Upper lobe of left lung (tissue), 6 donors: Measurements from ENCODE around the gene PTGER1. TPM values are rescaled to one million over a fixed set of nuclear protein-coding genes. Genes with fewer than 3 reads are reported as not detected.

Experiments used
- ATAC-seq, 2 donors: fragments of 200-7000 bp; cut with Tn5 transposase; one replicate each; pipeline ENCODE4 v1.9.1; 2022; ENCODE audit warnings: mild to moderate bottlenecking in 2 of 2, moderate library complexity in 2 of 2; ENCODE audit not compliant: low FRiP score in 2 of 2
- DNase-seq, 2 donors: peaks; one replicate each; pipeline ENCODE4 v3.0.0-alpha.2; 2019 to 2020
- H3K27ac ChIP-seq, 4 donors: fragments of 200-600 bp; sonication (generic); one replicate each; pipeline ENCODE4 v1.5.1; 2016 to 2019
- H3K27me3 ChIP-seq, 4 donors: fragments of 200-600 bp; sonication (generic); one replicate each; pipeline ENCODE4 v1.5.1; 2017 to 2019
- H3K36me3 ChIP-seq, 4 donors: fragments of 200-600 bp; sonication (generic); one replicate each; pipeline ENCODE4 v1.5.1; 2016 to 2019
- H3K4me1 ChIP-seq, 4 donors: fragments of 200-600 bp; sonication (generic); one replicate each; pipeline ENCODE4 v1.5.1; 2018 to 2019
- H3K4me3 ChIP-seq, 4 donors: fragments of 200-600 bp; sonication (generic); one replicate each; pipeline ENCODE4 v1.5.1; 2017 to 2019; ENCODE audit warnings: mild to moderate bottlenecking in 2 of 4, moderate library complexity in 1 of 4
- H3K9me3 ChIP-seq, 4 donors: fragments of 200-600 bp; sonication (generic); one replicate each; pipeline ENCODE4 v1.5.1; 2018 to 2019
- CTCF ChIP-seq, 6 experiments: fragments of 450-650 bp in 4 of 6; fragments of 200-600 bp in 2 of 6; sonication (generic) in 2 of 6; IDR thresholded peaks; one replicate each; pipeline ENCODE4 v1.5.1; 2016 to 2019; ENCODE audit warnings: antibody characterized with exemption in 6 of 6
- EP300 ChIP-seq, 4 donors: sonication (generic); formaldehyde crosslinking; IDR thresholded peaks; one replicate each; pipeline ENCODE4 v1.5.1; 2017; ENCODE audit warnings: antibody characterized with exemption in 4 of 4, control low read depth in 2 of 4
- POLR2A ChIP-seq, 4 donors: fragments of 450-650 bp; IDR thresholded peaks; one replicate each; pipeline ENCODE4 v1.5.1; 2016 to 2017; ENCODE audit warnings: antibody characterized with exemption in 4 of 4, mild to moderate bottlenecking in 2 of 4
- POLR2AphosphoS5 ChIP-seq, 2 donors: sonication (generic); formaldehyde crosslinking; IDR thresholded peaks; one replicate each; pipeline ENCODE4 v1.5.1; 2017; ENCODE audit warnings: antibody characterized with exemption in 2 of 2
- WGBS, 2 donors: methylation state at CpG; one replicate each; pipeline ENCODE4 v1.1.5; 2017 to 2018; 5-methylcytosine and 5-hydroxymethylcytosine counted together
- total RNA-seq, 6 donors: library from RNA; depleted of rRNA in 4 of 6; stranded (reverse); fragments of >200 nt in 4 of 6; gene quantifications; one replicate each; pipeline versions ENCODE4 v1.1.0 to v1.2.1, GENCODE V29; 2016 to 2021
- donor health status: DM: no; HTN: no; CAD: no; lungs with moderate emphysema.
- donor health status: DM: no; HTN: yes; CAD: no; lungs with severe emphysema.

Gene PTGER1
- total RNA-seq, 6 donors from 2014 or later: 0.59 to 3.9 (median 1.7) TPM; not detected in 3

GRCh38 chr19:14503285-14503684 is 28.1 kb upstream of the PTGER1 start:
- Histone ChIP-seq H3K27me3 (no peaks in the 10 kb centered on the region), H3K27ac (peak overlapping the region in 2 of 4 donors; percentile 15 to 27), H3K9me3 (no peaks in the 10 kb centered on the region), H3K4me3 (no peak overlapping the region), H3K4me1 (peaks cover 18 to 45% (median 36%) of the 10 kb centered on the region in 4 donors), H3K36me3 (no peaks in the 10 kb centered on the region)
- DNase-seq: no peak
- ATAC-seq: no peak
- WGBS, 2 donors: 30 to 46% methylated on average over 1 of the region's 1 CpG
- no peak for TF ChIP-seq POLR2A (IDR thresholded peaks at IDR 0.05)

GRCh38 chr19:14502334-14503092 is 27.4 kb upstream of the PTGER1 start:
- Histone ChIP-seq H3K27me3 (no peaks in the 10 kb centered on the region), H3K4me3 (no peak overlapping the region), H3K36me3 (no peaks in the 10 kb centered on the region), H3K9me3 (no peaks in the 10 kb centered on the region), H3K4me1 (peaks cover 20 to 45% (median 36%) of the 10 kb centered on the region in 4 donors), H3K27ac (peak overlapping the region in 2 of 4 donors; percentile 7 to 27)
- ATAC-seq (no peak), DNase-seq (peak in 1 of 2 donors; percentile 47)
- no peak for TF ChIP-seq EP300 (IDR thresholded peaks at IDR 0.05)
- no peak for TF ChIP-seq CTCF (IDR thresholded peaks at IDR 0.05)
- TF ChIP-seq POLR2AphosphoS5 (IDR thresholded peaks at IDR 0.05): peak in 1 of 2 donors; percentile 23
- 80 to 86% methylated on average over 10 to 11 of the region's 11 CpGs for WGBS, 2 donors

GRCh38 chr19:14497228-14497921 is 22.2 kb upstream of the PTGER1 start:
- Histone ChIP-seq H3K9me3 (no peaks in the 10 kb centered on the region), H3K4me3 (no peak overlapping the region), H3K27me3 (no peaks in the 10 kb centered on the region), H3K4me1 (peaks cover 31 to 47% (median 35%) of the 10 kb centered on the region in 4 donors), H3K36me3 (no peaks in the 10 kb centered on the region), H3K27ac (peak overlapping the region; percentile 82 to 89 (median 87))
- WGBS, 2 donors: 28 to 38% methylated on average over 6 of the region's 6 CpGs
- DNase-seq (peak; percentile 24 to 75), ATAC-seq (peak; percentile 1 to 8)
- TF ChIP-seq EP300 (IDR thresholded peaks at IDR 0.05) (no peak), POLR2A (IDR thresholded peaks at IDR 0.05) (peak in 2 of 4 donors; percentile 12 to 35)

- H3K4me3 ChIP-seq: peak overlapping the region in 3 of 4 donors; percentile 86 to 98 (median 93)
- no peak for TF ChIP-seq POLR2AphosphoS5 (IDR thresholded peaks at IDR 0.05)
- TF ChIP-seq EP300 (IDR thresholded peaks at IDR 0.05): no peak
- TF ChIP-seq POLR2A (IDR thresholded peaks at IDR 0.05): no peak
- TF ChIP-seq CTCF (IDR thresholded peaks at IDR 0.05): no peak
- peaks cover 0 to 3% (median 1%) of the 10 kb centered on the region in 4 donors for H3K36me3 ChIP-seq
- H3K9me3 ChIP-seq: no peaks in the 10 kb centered on the region
- H3K4me1 ChIP-seq: peaks cover 30 to 45% (median 33%) of the 10 kb centered on the region in 4 donors
- 47 to 58% methylated on average over 7 of the region's 7 CpGs for WGBS, 2 donors
- H3K27ac ChIP-seq: peak overlapping the region; percentile 82 to 89 (median 87)
- DNase-seq (no peak), ATAC-seq (no peak)
- no peaks in the 10 kb centered on the region for H3K27me3 ChIP-seq
These were observed 21.7 kb upstream of the PTGER1 start for GRCh38 chr19:14496834-14497227.

- Histone ChIP-seq H3K27ac (peak within 1 kb of the TSS; percentile 86 to 89 (median 88)), H3K36me3 (peaks cover 0 to 9% (median 4%) of the 10 kb centered on the region in 4 donors), H3K4me3 (peak within 1 kb of the TSS; percentile 86 to 98 (median 94)), H3K27me3 (no peaks in the 10 kb centered on the region), H3K4me1 (peaks cover 30 to 45% (median 33%) of the 10 kb centered on the region in 4 donors), H3K9me3 (no peaks in the 10 kb centered on the region)
- DNase-seq: peak; percentile 95 to 99
- peak; percentile 98 for ATAC-seq
- TF ChIP-seq EP300 (IDR thresholded peaks at IDR 0.05): peak in 2 of 4 donors; percentile 1 to 24
- TF ChIP-seq POLR2AphosphoS5 (IDR thresholded peaks at IDR 0.05): peak; percentile 74 to 86
- peak in 1 of 4 donors; percentile 75 for TF ChIP-seq POLR2A (IDR thresholded peaks at IDR 0.05)
- no peak for TF ChIP-seq CTCF (IDR thresholded peaks at IDR 0.05)
- 10 to 21% methylated on average over 10 to 30 of the region's 71 CpGs for WGBS, 2 donors
These were observed 21.1 kb upstream of the PTGER1 start, which contains the start of gene GIPC1 for GRCh38 chr19:14496029-14496833. GIPC1 (minus strand) TSS chr19:14496127; CDS start chr19:14482976, 13,151 bp downstream.
